GM12878 (cell line): ENCODE measurements around the gene UCHL5.

Experiments used
- MXI1 ChIP-seq: fragments of 150-350 bp; IDR thresholded peaks from 2 replicates; pipeline ENCODE4 v1.6.1; 2011; ENCODE audit warnings: low read depth, mild to moderate bottlenecking, inconsistent platforms, low read length, improper control_type of control experiment
- ZNF207 ChIP-seq: fragments of 450-650 bp; IDR thresholded peaks from 2 replicates; pipeline ENCODE4 v1.6.1; 2014; ENCODE audit warnings: antibody characterized with exemption, mild to moderate bottlenecking, borderline replicate concordance
- TF ChIP-seq, protein P1 (sequence below), 3 experiments: IDR thresholded peaks in 2 of 3; conservative IDR thresholded peaks in 1 of 3; 2 replicates each; pipeline ENCODE4 v1.5.1; 2011; ENCODE audit warnings: low read depth in 3 of 3, low read length in 3 of 3, mild to moderate bottlenecking in 3 of 3, control low read depth in 2 of 3, moderate library complexity in 2 of 3, inconsistent platforms in 1 of 3, mixed read lengths in 1 of 3; ENCODE audit not compliant: control insufficient read depth in 2 of 3, insufficient read depth in 1 of 3; ENCODE audit errors: extremely low read depth in 1 of 3

DNA sequence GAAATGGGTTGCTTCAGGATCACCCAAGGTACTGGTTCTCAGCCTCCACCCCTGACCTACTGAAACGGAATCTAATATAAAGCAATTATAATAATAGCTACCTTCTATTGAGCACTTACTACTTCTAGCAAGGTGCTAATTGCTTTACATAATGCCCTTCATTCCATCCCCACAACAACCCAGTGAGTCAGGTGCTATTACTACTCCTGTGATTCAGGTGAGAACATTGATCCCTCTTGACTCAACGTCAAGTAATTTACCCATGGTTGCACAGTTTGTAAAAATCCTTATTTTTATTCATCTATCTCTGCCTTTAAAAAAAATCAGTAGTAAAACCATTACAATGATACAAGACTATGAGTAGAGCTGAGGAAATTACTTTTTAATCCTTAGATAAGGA is 85.2 kb downstream of the UCHL5 start:
- TF ChIP-seq, protein P1, sequence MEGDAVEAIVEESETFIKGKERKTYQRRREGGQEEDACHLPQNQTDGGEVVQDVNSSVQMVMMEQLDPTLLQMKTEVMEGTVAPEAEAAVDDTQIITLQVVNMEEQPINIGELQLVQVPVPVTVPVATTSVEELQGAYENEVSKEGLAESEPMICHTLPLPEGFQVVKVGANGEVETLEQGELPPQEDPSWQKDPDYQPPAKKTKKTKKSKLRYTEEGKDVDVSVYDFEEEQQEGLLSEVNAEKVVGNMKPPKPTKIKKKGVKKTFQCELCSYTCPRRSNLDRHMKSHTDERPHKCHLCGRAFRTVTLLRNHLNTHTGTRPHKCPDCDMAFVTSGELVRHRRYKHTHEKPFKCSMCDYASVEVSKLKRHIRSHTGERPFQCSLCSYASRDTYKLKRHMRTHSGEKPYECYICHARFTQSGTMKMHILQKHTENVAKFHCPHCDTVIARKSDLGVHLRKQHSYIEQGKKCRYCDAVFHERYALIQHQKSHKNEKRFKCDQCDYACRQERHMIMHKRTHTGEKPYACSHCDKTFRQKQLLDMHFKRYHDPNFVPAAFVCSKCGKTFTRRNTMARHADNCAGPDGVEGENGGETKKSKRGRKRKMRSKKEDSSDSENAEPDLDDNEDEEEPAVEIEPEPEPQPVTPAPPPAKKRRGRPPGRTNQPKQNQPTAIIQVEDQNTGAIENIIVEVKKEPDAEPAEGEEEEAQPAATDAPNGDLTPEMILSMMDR (IDR thresholded peaks at IDR 0.05 in 2 of 3, conservative IDR thresholded peaks at IDR 0.05 in 1 of 3; ENCODE audit: control insufficient read depth in 2 of 3, extremely low read depth in 1 of 3, insufficient read depth in 1 of 3, low read depth in 3 of 3, low read length in 3 of 3): no peak
- TF ChIP-seq ZNF207: no peak
- TF ChIP-seq MXI1: no peak
